ENCODE data around the gene AGAP1.

The AGAP1 gene

DNA sequence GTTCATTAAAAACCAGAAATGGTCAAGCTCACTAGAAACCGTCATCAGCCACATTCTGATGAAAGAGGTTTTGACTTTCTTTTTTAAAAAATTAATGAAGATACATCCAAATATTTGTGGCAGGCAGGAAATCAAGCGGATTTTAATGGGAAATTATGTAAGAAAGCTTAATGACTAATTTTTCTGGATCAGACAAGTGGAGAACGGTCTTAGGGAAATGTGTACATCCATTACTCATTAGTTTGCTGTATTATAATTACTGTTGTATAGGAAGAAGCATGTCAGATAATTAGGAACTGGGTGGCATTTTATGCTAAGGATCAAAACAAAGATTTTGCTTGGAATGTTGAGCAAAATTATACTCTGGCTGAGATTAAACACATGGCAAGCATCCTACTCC is 39.4 kb downstream of the AGAP1 start:
- no peak for DNase-seq (ENCODE audit: low read depth)

- DNase-seq (ENCODE audit: low read depth) = no peak
These were observed 40.0 kb downstream of the AGAP1 start for GRCh38 chr2:235533616-235534385.

GRCh38 chr2:235534678-235535422 is 41.0 kb downstream of the AGAP1 start:
- DNase-seq (ENCODE audit: low read depth) = no peak

DNA sequence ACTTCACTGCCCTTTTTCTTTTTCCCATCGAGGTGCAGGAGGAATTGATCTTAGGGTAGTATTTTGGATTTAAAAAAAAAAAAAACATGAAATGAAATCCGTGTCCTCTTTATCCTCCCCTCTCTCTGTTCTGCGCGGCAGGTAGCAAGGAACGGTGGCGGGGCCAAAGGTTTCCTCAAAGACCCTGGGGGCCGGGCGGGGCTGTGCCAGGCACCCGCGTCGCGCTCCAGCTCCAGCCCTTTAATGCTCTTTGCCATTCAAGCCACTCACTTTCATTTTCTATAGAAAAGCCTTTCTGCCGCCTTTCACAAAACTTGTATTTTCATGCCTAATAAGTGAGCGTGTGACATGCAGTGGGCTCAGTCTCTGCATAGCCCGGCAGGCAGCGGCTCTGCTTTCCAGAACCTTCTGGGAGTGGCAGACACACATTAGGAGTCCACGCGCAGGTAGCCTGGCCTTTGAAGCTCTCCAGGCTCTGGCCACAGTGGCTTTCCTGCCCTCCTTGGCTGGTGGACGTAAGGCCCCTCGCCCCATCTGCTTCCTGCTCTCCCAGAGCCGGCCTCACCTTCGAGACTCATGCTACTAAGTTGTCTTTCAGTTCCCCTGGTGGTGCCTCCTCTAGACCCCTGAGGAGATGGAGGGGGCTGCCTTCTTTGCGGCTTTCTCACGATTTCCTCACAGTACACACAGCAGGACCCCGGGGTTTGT is 41.7 kb downstream of the AGAP1 start:
- no peak for DNase-seq (ENCODE audit: low read depth)

- no peak for DNase-seq (ENCODE audit: low read depth)
These were observed 42.9 kb downstream of the AGAP1 start for GRCh38 chr2:235536711-235537110.

DNA sequence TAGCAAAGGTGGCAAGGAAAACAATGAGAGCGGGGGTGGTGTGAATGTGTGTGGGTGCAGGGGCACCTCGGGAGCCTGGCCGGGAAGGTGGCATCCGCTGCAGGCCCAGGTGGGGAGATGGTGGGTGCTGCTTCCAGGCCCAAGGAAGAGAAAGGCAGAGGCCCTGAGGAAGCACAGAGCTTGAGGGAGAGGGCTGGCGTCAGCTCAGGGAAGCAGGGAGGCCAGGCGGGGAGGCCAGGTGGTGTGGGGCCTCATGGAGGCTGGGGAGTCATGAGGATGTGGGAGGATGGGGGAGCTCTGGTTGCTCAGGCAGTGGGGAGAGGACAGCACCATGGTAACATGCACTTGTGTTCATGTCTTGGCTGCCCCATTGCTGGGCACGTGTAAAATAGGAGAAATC is 43.3 kb downstream of the AGAP1 start:
- no peak for DNase-seq (ENCODE audit: low read depth)

DNA sequence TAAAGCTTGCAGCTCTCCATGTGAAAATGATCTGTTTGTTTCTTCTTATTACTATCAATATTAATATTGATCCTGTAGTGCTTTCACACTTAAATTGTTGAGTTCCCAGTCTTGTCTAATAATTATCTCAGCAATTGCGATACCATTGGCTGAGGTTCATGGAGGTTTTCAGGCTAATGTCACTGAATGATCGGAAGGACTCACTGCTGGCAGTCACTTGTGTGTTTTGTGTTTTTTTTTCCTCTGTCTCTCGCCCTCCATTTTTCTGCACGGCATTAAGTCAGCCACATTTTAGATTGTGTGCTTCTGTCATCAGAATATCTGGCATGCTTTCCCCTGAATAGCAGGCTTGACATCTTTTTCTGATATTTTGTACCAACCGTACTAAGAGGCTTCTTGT is 43.7 kb downstream of the AGAP1 start:
- no peak for DNase-seq (ENCODE audit: low read depth)

DNA sequence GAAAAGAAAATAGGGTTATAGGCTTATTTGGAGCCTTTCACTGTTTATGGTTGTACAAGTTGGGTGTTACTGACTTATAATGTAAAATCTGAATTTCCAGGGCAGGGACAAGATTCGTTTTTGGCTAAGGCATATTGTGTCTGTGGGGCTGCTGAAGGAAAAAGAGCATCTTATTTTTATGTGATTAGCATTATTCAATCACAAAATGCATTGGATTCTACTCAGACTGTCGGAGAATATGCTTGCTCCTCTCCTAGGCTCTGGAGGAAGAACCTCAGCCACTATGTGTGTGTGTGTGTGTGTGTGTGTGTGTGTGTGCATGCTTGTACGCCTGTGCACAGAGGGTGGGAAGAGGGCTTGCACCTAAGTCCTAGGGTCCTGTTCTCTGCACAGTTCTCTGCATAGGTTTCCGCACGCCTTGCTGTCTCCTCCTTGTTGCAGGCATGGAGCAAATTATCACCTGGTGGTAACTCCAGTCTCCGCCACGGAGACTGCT is 44.3 kb downstream of the AGAP1 start:
- no peak for DNase-seq (ENCODE audit: low read depth)

DNA sequence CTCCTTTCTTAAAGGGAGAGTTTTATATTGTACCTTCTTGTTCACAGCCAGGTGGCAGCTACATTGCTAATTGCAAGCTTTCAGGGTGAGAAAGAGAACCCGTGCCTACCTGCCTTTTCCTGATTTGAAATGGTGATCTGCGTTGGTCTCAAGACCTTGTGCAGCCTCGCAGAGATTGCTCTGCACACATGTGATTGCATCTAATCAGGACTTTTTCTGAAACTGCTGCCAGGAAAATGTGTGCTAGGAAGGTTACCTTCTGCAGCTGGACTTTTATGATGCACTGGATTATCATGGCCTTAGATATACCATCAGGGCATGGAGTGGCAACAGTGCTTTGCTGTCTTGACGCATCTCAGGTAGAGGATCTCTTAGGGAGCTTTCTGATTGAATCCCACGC is 45.1 kb downstream of the AGAP1 start:
- DNase-seq (ENCODE audit: low read depth) = no peak

- no peak for DNase-seq (ENCODE audit: low read depth)
These were observed 45.9 kb downstream of the AGAP1 start for GRCh38 chr2:235539773-235540172.

GRCh38 chr2:235541016-235541415 is 47.2 kb downstream of the AGAP1 start:
- no peak for DNase-seq (ENCODE audit: low read depth)

GRCh38 chr2:235541838-235542549 is 48.2 kb downstream of the AGAP1 start:
- DNase-seq (ENCODE audit: low read depth) = no peak

DNA sequence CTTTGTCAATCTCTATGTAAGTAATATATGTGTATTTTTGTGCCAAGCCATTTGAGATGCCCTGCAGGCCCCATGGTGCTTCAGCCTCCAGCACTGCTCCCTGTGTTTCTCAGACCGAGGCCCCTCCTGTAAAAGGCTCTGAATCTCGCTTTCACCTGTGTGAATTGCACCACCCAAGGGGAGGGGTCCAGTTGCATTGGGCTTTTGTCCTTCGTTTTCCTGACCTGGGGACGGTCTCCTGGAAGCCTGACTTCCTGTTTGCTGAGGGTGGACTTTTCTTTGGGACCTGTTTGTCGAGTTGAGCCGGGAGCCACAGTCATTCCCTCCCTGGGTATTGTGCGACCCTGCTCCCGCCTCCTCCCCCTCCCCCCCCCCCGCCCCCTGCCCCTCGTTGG is 48.9 kb downstream of the AGAP1 start:
- no peak for DNase-seq (ENCODE audit: low read depth)

- DNase-seq (ENCODE audit: low read depth) = no peak
These were observed 49.4 kb downstream of the AGAP1 start for GRCh38 chr2:235543128-235543750.

DNA sequence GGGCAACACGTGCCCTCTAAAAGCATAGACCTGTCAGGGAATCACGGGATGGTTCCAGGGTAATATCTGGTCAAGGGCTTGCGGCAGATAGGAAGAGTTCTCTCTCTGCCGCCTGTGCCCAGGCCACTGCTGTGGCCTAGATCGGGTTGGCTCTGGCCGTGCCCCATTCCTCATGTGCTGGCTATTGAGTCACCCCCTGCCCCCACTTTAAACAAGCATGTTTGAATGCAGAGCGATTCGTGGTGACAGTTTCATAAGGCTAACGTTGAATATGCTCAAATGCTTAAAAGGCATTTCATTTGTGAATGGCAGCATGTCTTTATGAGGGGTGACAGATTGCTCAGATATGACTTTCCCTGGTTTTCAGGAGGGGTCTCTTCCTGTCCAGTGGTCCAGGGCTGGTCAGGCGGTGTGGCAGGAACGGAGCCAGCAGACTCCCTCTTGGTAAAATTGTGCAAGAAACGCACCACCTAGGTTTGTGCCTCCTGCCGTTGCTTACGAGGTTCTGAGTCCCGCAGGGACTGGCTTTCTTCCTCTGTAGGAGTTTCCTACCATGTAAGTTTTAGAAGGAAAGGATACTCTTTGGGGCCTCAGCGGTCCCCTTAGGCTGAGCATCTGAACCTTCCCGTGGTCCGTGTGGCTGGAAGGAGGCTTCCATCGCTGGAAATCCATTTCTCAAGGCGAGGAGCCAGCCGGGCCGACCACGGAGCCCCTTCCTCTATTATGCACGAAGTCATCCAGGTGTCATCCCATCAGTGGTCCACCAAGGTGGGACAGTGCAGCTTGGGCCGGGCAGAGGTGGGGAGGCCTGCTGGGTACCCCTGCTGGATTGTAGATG is 50.2 kb downstream of the AGAP1 start:
- no peak for DNase-seq (ENCODE audit: low read depth)

DNA sequence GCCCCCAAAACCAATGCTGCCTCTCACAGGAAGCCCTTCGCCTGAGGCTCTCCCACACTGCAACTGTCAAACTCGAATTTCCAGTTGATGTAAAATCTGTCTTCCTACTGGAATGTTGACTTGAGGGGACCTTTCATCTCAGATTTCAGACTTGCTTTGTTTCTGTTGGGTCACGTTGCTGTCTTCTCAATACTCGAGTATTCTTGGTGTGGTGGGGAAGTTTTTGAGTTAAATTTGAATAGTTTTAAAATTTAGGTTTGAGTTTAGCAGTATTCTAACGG is 50.8 kb downstream of the AGAP1 start:
- no peak for DNase-seq (ENCODE audit: low read depth)

GRCh38 chr2:235545339-235546150 is 51.7 kb downstream of the AGAP1 start:
- DNase-seq (ENCODE audit: low read depth) = no peak

GRCh38 chr2:235546151-235546435 is 52.2 kb downstream of the AGAP1 start:
- DNase-seq (ENCODE audit: low read depth) = no peak

GRCh38 chr2:235546436-235546835 is 52.6 kb downstream of the AGAP1 start:
- DNase-seq (ENCODE audit: low read depth) = no peak

- DNase-seq (ENCODE audit: low read depth) = no peak
These were observed 56.0 kb downstream of the AGAP1 start for GRCh38 chr2:235549735-235550377.

Measured in stromal cell of bone marrow (primary cell).